Peyer's patch (tissue), 4 donors: ENCODE measurements around the gene DUSP28.

Experiments used
- CTCF ChIP-seq, 6 experiments: fragments of 450-650 bp in 4 of 6; fragments of 200-600 bp in 2 of 6; sonication (generic) in 1 of 6; IDR thresholded peaks; one replicate each; pipeline ENCODE4 v1.5.1; 2017 to 2019; ENCODE audit warnings: antibody characterized with exemption in 6 of 6, mild to moderate bottlenecking in 3 of 6, moderate library complexity in 1 of 6
- POLR2A ChIP-seq, 2 donors: fragments of 450-650 bp; IDR thresholded peaks; one replicate each; pipeline ENCODE4 v1.5.1; 2017; ENCODE audit warnings: antibody characterized with exemption in 2 of 2, mild to moderate bottlenecking in 2 of 2, moderate library complexity in 2 of 2

GRCh38 chr2:240567137-240567871 lies 7.1 kb downstream of the DUSP28 start:
- no peak for TF ChIP-seq CTCF (IDR thresholded peaks at IDR 0.05)
- TF ChIP-seq POLR2A (IDR thresholded peaks at IDR 0.05), result no peak
